ENCODE results near the gene DPP10.

- TF ChIP-seq CTCF (IDR thresholded peaks at IDR 0.05), result no peak
- TF ChIP-seq POLR2A (IDR thresholded peaks at IDR 0.05), result no peak
Measured at GRCh38 chr2:115285416-115285815, 843.0 kb downstream of the DPP10 start.

Data from esophagus squamous epithelium (tissue), 4 donors.